HG02840 (cell line): ENCODE measurements around the gene C6orf118.

Experiments used
- ATAC-seq: cut with Tn5 transposase; IDR thresholded peaks from one replicate; pipeline ENCODE4 v1.9.1; 2021; ENCODE audit warnings: mild to moderate bottlenecking, moderate library complexity, moderate number of reproducible peaks; ENCODE audit not compliant: unreplicated experiment, low FRiP score

The C6orf118 gene

DNA sequence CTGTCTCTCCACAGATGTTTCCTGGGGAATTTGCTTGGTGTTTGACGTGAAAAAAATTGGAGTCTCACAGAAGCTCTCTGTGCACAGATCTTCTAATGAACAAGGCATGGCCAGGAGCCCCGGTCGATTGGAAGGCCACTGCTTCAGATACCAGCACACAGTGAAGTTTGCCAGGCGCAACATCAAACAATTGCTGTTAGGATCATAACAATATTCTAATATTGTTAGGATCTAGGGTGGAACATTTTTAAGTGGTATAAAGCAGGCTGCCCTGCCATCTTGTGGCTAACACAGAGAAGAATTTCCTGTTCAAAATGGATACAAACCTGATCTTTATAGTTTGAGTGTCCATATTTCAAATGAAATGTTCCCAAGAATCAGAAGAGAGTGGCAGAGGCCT is 64.1 kb downstream of the C6orf118 start:
- ATAC-seq = no peak

GRCh38 chr6:165244524-165245247 is 64.7 kb downstream of the C6orf118 start:
- ATAC-seq = no peak

GRCh38 chr6:165243801-165244200 is 65.6 kb downstream of the C6orf118 start:
- ATAC-seq = no peak

- no peak for ATAC-seq
These were observed 73.1 kb downstream of the C6orf118 start for GRCh38 chr6:165236326-165236725.

GRCh38 chr6:165232731-165233488 is 76.5 kb downstream of the C6orf118 start:
- no peak for ATAC-seq

- no peak for ATAC-seq
These were observed 77.5 kb downstream of the C6orf118 start for GRCh38 chr6:165231581-165232561.

GRCh38 chr6:165231177-165231576 is 78.2 kb downstream of the C6orf118 start:
- ATAC-seq = no peak
